ENCODE results near the gene TFAP2C. TPM values are rescaled to one million over a fixed set of nuclear protein-coding genes. Genes with fewer than 3 reads are reported as not detected.

TFAP2C gene
- total RNA-seq, result 1.2 TPM

DNA sequence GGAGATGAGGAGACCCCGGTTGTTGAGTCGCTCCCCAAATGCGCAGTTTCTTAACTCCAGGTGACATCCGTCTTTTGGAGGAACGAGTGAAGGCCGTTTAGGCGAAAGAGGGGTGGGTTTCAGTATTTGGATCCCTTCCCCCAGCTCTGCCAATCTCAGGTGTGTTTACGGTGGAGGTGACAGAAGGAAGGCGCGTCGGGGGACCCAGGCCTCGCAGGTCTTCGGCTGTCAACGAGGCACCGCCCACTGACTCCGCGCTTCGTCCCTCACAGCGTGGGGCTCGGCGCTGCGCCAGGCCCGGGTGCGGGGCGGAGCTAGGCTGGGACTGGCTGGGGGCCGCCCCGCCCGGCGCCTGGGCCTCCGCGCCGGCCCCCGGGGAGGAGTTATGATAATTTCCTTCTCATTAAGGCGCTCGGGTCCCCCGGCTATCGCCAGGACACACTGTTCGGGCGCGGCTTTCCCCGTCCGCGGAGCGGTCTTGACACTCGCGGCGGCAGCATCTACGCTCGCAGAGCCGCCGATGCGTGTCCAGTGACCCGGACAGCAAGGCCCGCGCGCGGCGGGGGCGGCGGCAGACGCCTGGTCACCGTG is at the start of gene TFAP2C:
TSS of gene TFAP2C (plus strand) at position 434 of the 591 bp plus-strand sequence. CDS start 239 bp downstream, outside the sequence.

Small RNA genes within 50 kb of the gene (small RNA-seq; reads per million reads assigned to genes)
- gene RN7SL170P (ENCODE audit: low replicate concordance) (not detected), gene RNU6-1146P (ENCODE audit: low replicate concordance) (not detected)

Other genes starting within 250 kb of the TFAP2C start
- gene AURKA, start 237.1 kb upstream of the TFAP2C start, total RNA-seq, result 9.2 TPM
- gene CSTF1, start 236.7 kb upstream of the TFAP2C start, total RNA-seq, result 50.3 TPM
- 4.1 TPM for gene CASS4, start 217.0 kb upstream of the TFAP2C start, total RNA-seq
- gene RTF2, start 160.7 kb upstream of the TFAP2C start, total RNA-seq, result 57.2 TPM
- gene FAM209A, start 104.6 kb upstream of the TFAP2C start, total RNA-seq, result not detected
- not detected for gene FAM209B, start 96.1 kb upstream of the TFAP2C start, total RNA-seq